Glutamatergic neuron (in vitro differentiated cells): ENCODE data around the gene TRPM5. TPM values are rescaled to one million over a fixed set of nuclear protein-coding genes. Genes with fewer than 3 reads are reported as not detected.
"Not testable (repeated sequence)": the region's sequence is repeated elsewhere in the genome, so short reads cannot be mapped to it uniquely, and the experiment has no call there.

Experiments used
- DNase-seq: peaks from one replicate; pipeline ENCODE4 v3.0.0; 2022
- H3K27ac Mint-ChIP-seq: one replicate; pipeline ENCODE4 v1.8.0; 2020; ENCODE audit warnings: mild to moderate bottlenecking, mixed read lengths, inconsistent platforms; ENCODE audit not compliant: unreplicated experiment
- H3K27me3 Mint-ChIP-seq: one replicate; pipeline ENCODE4 v1.8.0; 2020; ENCODE audit warnings: mild to moderate bottlenecking, moderate library complexity, mixed read lengths, inconsistent platforms; ENCODE audit not compliant: unreplicated experiment
- H3K36me3 Mint-ChIP-seq: one replicate; pipeline ENCODE4 v1.8.0; 2020; ENCODE audit warnings: mild to moderate bottlenecking, mixed read lengths, inconsistent platforms; ENCODE audit not compliant: unreplicated experiment
- H3K4me1 Mint-ChIP-seq: one replicate; pipeline ENCODE4 v1.8.0; 2020; ENCODE audit warnings: mild to moderate bottlenecking, low read depth, mixed read lengths, inconsistent platforms; ENCODE audit not compliant: unreplicated experiment
- H3K4me3 Mint-ChIP-seq: one replicate; pipeline ENCODE4 v1.8.0; 2020; ENCODE audit warnings: mild to moderate bottlenecking, mixed read lengths, inconsistent platforms; ENCODE audit not compliant: unreplicated experiment
- H3K9me3 Mint-ChIP-seq: one replicate; pipeline ENCODE4 v1.8.0; 2020; ENCODE audit warnings: mild to moderate bottlenecking, moderate library complexity, mixed read lengths, inconsistent platforms; ENCODE audit not compliant: unreplicated experiment
- CTCF ChIP-seq: fragments of 200-600 bp; sonication (generic); IDR thresholded peaks from one replicate; pipeline ENCODE4 v1.5.0; 2021; ENCODE audit not compliant: partially characterized antibody, unreplicated experiment
- total RNA-seq: library from RNA; stranded (reverse); fragmentation: NEBNext Ultra II Directional; extraction: Animal tissue kit (Norgen Biotek cat#: 25700); gene quantifications from one replicate; pipeline ENCODE4 v1.2.1, GENCODE V29; 2021; ENCODE audit not compliant: unreplicated experiment

Gene TRPM5
- total RNA-seq, 1 donor from 2014 or later, result not detected

- no peak for DNase-seq
- H3K36me3 Mint-ChIP-seq, result peaks cover 20% of the 10 kb centered on the region
- no peaks in the 10 kb centered on the region for H3K4me1 Mint-ChIP-seq
- no peaks in the 10 kb centered on the region for H3K9me3 Mint-ChIP-seq
- H3K27ac Mint-ChIP-seq, result no peak overlapping the region
- H3K27me3 Mint-ChIP-seq, result peaks cover 3% of the 10 kb centered on the region
- H3K4me3 Mint-ChIP-seq, result no peak overlapping the region
- TF ChIP-seq CTCF, result no peak
Observed at GRCh38 chr11:2483426-2483825, 39.1 kb upstream of the TRPM5 start.

- Mint-ChIP-seq H3K9me3 (peaks cover 2% of the 10 kb centered on the region), H3K27ac (no peak overlapping the region), H3K27me3 (peaks cover 3% of the 10 kb centered on the region), H3K4me3 (no peak overlapping the region), H3K36me3 (peaks cover 26% of the 10 kb centered on the region), H3K4me1 (no peaks in the 10 kb centered on the region)
- no peak for TF ChIP-seq CTCF
- no peak for DNase-seq
Observed at GRCh38 chr11:2482745-2483144, 38.4 kb upstream of the TRPM5 start.

- Mint-ChIP-seq H3K4me1 (no peaks in the 10 kb centered on the region), H3K9me3 (peaks cover 2% of the 10 kb centered on the region), H3K4me3 (no peak overlapping the region), H3K27ac (no peak overlapping the region), H3K36me3 (peaks cover 29% of the 10 kb centered on the region), H3K27me3 (peaks cover 3% of the 10 kb centered on the region)
- DNase-seq, result no peak
- no peak for TF ChIP-seq CTCF
Observed at GRCh38 chr11:2482204-2482603, 37.9 kb upstream of the TRPM5 start.

GRCh38 chr11:2481253-2481652 is 36.9 kb upstream of the TRPM5 start:
- Mint-ChIP-seq H3K9me3 (peaks cover 2% of the 10 kb centered on the region), H3K4me1 (no peaks in the 10 kb centered on the region), H3K27me3 (peaks cover 3% of the 10 kb centered on the region), H3K27ac (no peak overlapping the region), H3K36me3 (peaks cover 29% of the 10 kb centered on the region), H3K4me3 (no peak overlapping the region)
- DNase-seq, result no peak
- no peak for TF ChIP-seq CTCF

- Mint-ChIP-seq H3K27me3 (peaks cover 3% of the 10 kb centered on the region), H3K4me3 (no peak overlapping the region), H3K36me3 (peaks cover 29% of the 10 kb centered on the region), H3K9me3 (peaks cover 2% of the 10 kb centered on the region), H3K27ac (no peak overlapping the region), H3K4me1 (no peaks in the 10 kb centered on the region)
- DNase-seq, result no peak
- no peak for TF ChIP-seq CTCF
Observed at GRCh38 chr11:2480874-2481220, 36.5 kb upstream of the TRPM5 start.

- H3K36me3 Mint-ChIP-seq, result peaks cover 29% of the 10 kb centered on the region
- H3K27ac Mint-ChIP-seq, H3K9me3 Mint-ChIP-seq, H3K4me1 Mint-ChIP-seq, H3K27me3 Mint-ChIP-seq, DNase-seq, H3K4me3 Mint-ChIP-seq: not testable (repeated sequence)
Observed at GRCh38 chr11:2480067-2480873, 36.0 kb upstream of the TRPM5 start.
